Measurements from ENCODE around the gene CACNA1D. TPM values are rescaled to one million over a fixed set of nuclear protein-coding genes. Genes with fewer than 3 reads are reported as not detected.

The CACNA1D gene
- total RNA-seq, 2 donors from 2014 or later, result 0.68 to 1.5 TPM

DNA sequence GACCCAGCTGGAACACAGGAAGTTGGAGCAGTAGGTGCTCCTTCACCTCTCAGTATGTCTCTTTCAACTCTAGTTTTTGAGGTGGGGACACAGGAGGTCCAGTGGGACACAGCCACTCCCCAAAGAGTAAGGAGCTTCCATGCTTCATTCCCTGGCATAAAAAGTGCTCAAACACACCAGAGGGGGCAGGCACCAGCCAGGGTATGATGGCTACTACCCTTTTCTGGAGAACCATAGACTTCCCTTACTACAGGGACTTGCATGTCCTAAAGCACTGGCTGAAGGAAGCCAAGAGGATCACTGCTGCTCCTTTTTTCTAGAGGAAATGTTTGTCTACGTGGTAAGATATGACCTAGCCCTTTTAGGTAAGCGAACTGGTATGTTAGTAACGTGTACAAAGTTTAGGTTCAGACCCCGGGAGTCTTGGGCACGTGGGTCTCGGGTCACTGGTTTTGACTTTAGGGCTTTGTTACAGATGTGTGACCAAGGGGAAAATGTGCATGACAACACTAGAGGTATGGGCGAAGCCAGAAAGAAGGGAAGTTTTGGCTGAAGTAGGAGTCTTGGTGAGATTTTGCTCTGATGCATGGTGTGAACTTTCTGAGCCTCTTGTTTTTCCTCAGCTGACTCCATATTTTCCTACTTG lies 363.8 kb downstream of the CACNA1D start:
- H3K4me1 ChIP-seq (ENCODE audit: control insufficient read depth in 1 of 2, low read depth in 2 of 2), result no peaks in the 10 kb centered on the region
- H3K27me3 ChIP-seq (replicated peaks; ENCODE audit: insufficient read depth), result no peaks in the 10 kb centered on the region
- H3K9me3 ChIP-seq, result no peaks in the 10 kb centered on the region
- ATAC-seq (ENCODE audit: insufficient number of reproducible peaks, low FRiP score, low read depth) (no peak), DNase-seq (ENCODE audit: low spot score) (no peak)
- TF ChIP-seq, protein P1, sequence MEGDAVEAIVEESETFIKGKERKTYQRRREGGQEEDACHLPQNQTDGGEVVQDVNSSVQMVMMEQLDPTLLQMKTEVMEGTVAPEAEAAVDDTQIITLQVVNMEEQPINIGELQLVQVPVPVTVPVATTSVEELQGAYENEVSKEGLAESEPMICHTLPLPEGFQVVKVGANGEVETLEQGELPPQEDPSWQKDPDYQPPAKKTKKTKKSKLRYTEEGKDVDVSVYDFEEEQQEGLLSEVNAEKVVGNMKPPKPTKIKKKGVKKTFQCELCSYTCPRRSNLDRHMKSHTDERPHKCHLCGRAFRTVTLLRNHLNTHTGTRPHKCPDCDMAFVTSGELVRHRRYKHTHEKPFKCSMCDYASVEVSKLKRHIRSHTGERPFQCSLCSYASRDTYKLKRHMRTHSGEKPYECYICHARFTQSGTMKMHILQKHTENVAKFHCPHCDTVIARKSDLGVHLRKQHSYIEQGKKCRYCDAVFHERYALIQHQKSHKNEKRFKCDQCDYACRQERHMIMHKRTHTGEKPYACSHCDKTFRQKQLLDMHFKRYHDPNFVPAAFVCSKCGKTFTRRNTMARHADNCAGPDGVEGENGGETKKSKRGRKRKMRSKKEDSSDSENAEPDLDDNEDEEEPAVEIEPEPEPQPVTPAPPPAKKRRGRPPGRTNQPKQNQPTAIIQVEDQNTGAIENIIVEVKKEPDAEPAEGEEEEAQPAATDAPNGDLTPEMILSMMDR (IDR thresholded peaks at IDR 0.05), result no peak
- H3K36me3 ChIP-seq, result peaks cover 13% of the 10 kb centered on the region
- H3K27ac ChIP-seq, result no peak overlapping the region
- no peak overlapping the region for H3K4me3 ChIP-seq

DNA sequence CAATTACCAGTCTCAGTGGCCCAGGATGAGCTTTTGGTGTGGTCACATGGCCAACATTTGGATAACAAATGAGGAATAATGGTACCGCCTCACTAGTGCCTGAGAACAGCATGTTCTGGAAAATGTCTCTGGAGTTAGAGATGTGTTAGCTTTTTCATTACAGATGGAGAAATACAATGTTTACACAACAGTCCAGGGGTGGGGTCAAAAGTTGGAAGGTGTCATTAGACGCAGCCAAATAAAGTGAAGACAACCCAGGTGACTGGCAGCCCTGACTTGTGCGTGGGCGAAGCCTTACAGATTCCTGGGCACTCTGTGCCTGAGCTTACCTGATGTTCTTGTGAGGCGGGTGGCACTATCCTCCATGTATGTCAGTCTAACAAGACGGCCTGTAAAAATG lies 364.8 kb downstream of the CACNA1D start:
- peaks cover 17% of the 10 kb centered on the region for H3K36me3 ChIP-seq
- no peak overlapping the region for H3K27ac ChIP-seq

DNA sequence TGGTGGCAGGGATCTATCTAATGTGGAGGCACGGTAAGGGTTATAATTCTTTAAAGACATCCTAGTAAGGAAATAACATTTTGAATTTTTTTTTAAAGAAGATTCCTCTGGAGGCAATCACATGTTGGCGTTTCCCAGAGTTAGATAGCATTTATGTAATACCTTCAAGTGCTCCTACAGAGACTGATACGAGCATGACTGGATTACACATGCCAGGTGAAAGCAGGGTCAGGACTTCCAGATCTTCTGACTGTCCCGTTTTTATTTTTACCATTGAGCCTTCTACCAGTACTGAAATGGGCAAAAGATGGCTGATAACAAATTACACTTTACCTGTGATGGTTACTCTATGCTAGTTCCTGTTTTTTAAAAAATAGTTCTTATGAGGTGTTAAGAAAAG lies 365.8 kb downstream of the CACNA1D start:
- no peak for ATAC-seq (ENCODE audit: insufficient number of reproducible peaks, low FRiP score, low read depth)
- peaks cover 27% of the 10 kb centered on the region for H3K36me3 ChIP-seq

More for the DNA sequence above, 364.8 kb downstream of the CACNA1D start:
- DNase-seq (ENCODE audit: low spot score) (no peak), ATAC-seq (ENCODE audit: insufficient number of reproducible peaks, low FRiP score, low read depth) (no peak)
- H3K4me3 ChIP-seq, result no peak overlapping the region
- H3K4me1 ChIP-seq (ENCODE audit: control insufficient read depth in 1 of 2, low read depth in 2 of 2), result no peaks in the 10 kb centered on the region
- no peaks in the 10 kb centered on the region for H3K9me3 ChIP-seq
- TF ChIP-seq, protein P1 (IDR thresholded peaks at IDR 0.05), result no peak
- no peaks in the 10 kb centered on the region for H3K27me3 ChIP-seq (replicated peaks; ENCODE audit: insufficient read depth)

DNA sequence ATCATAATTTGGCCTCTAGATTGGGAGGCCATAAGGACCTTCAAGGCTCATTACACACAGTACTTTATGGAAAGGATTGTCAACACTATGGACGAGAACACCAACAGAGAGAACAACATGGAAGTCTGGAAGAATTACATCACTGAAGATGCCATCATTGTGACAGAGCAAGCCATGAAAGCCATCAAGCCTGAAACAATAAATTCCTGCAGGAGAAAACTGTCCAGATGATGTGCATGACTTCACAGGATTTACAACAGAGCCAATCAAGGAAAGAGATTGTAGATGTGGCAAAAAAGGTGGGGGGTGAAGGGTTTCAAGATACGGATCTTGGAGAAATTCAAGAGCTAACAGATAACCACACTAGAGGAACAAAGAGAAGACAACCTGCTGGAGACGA lies 367.8 kb downstream of the CACNA1D start:
- Histone ChIP-seq H3K9me3 (no peaks in the 10 kb centered on the region), H3K4me1 (ENCODE audit: control insufficient read depth in 1 of 2, low read depth in 2 of 2) (no peaks in the 10 kb centered on the region), H3K27ac (no peak overlapping the region), H3K27me3 (replicated peaks; ENCODE audit: insufficient read depth) (no peaks in the 10 kb centered on the region), H3K4me3 (no peak overlapping the region), H3K36me3 (peaks cover 35% of the 10 kb centered on the region)
- ATAC-seq (ENCODE audit: insufficient number of reproducible peaks, low FRiP score, low read depth) (no peak), DNase-seq (ENCODE audit: low spot score) (no peak)
- TF ChIP-seq, protein P1 (IDR thresholded peaks at IDR 0.05), result no peak

More for the DNA sequence above, 365.8 kb downstream of the CACNA1D start:
- H3K4me1 ChIP-seq (ENCODE audit: control insufficient read depth in 1 of 2, low read depth in 2 of 2), result no peaks in the 10 kb centered on the region
- H3K4me3 ChIP-seq, result no peak overlapping the region
- no peak overlapping the region for H3K27ac ChIP-seq
- TF ChIP-seq, protein P1 (IDR thresholded peaks at IDR 0.05), result no peak
- DNase-seq (ENCODE audit: low spot score), result no peak
- no peaks in the 10 kb centered on the region for H3K27me3 ChIP-seq (replicated peaks; ENCODE audit: insufficient read depth)
- H3K9me3 ChIP-seq, result no peaks in the 10 kb centered on the region

DNA sequence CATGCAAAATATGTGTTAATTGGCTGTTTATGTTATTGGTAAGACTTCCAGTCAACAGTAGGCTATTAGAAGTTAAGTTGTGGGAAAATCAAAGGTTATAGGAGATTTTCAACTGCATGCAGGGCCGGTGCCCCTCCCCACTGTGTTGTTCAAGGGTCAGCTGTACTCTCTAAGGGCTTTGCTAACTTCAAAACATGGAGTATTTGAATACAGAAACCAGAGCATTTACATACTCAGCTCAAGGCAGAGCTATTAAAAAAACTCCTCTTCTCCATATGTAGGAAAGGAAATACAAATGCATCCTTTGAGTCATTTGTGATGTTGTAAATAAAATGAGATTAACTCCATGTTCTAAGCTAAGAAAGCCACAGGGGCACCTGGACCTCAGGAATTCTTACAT lies 368.7 kb downstream of the CACNA1D start:
- Histone ChIP-seq H3K9me3 (no peaks in the 10 kb centered on the region), H3K27me3 (replicated peaks; ENCODE audit: insufficient read depth) (no peaks in the 10 kb centered on the region), H3K36me3 (peaks cover 44% of the 10 kb centered on the region), H3K4me3 (no peak overlapping the region), H3K4me1 (ENCODE audit: control insufficient read depth in 1 of 2, low read depth in 2 of 2) (no peaks in the 10 kb centered on the region), H3K27ac (no peak overlapping the region)
- DNase-seq (ENCODE audit: low spot score) (no peak), ATAC-seq (ENCODE audit: insufficient number of reproducible peaks, low FRiP score, low read depth) (no peak)
- TF ChIP-seq, protein P1 (IDR thresholded peaks at IDR 0.05), result no peak

Other genes starting within 250 kb of the CACNA1D start
- 100 to 1,000 TPM; 138 to 240 TPM for gene TKT, start 238.6 kb upstream of the CACNA1D start, total RNA-seq
- 10 to 100 TPM; 28.5 to 33.2 TPM for gene DCP1A, start 147.1 kb upstream of the CACNA1D start, total RNA-seq

All from thoracic aorta (tissue), 2 donors.